ENCODE measurements around the gene ODC1.

GRCh38 chr2:10423400-10423774, 24.7 kb downstream of the ODC1 start:
- TF ChIP-seq CTCF (IDR thresholded peaks at IDR 0.05) (no peak), POLR2A (IDR thresholded peaks at IDR 0.05) (no peak), POLR2AphosphoS5 (IDR thresholded peaks at IDR 0.05) (no peak)
